Mucosa of rectum (tissue), 2 donors: Measurements from ENCODE around the gene MTM1.

Source experiments
- H3K27ac ChIP-seq, 2 donors: one replicate each; pipeline ENCODE4 v1.7.0; 2013; ENCODE audit warnings: inconsistent platforms in 2 of 2, low read depth in 2 of 2, low read length in 2 of 2
- H3K27me3 ChIP-seq, 2 donors: one replicate each; pipeline ENCODE4 v1.7.0; 2013; ENCODE audit warnings: low read length in 2 of 2; ENCODE audit not compliant: control insufficient read depth in 2 of 2, insufficient read depth in 2 of 2
- H3K36me3 ChIP-seq, 2 donors: one replicate each; pipeline ENCODE4 v1.7.0; 2013; ENCODE audit warnings: low read length in 2 of 2; ENCODE audit not compliant: control insufficient read depth in 2 of 2, insufficient read depth in 2 of 2
- H3K4me1 ChIP-seq, 2 donors: one replicate each; pipeline ENCODE4 v1.7.0; 2013; ENCODE audit warnings: low read length in 2 of 2, mild to moderate bottlenecking in 1 of 2; ENCODE audit not compliant: control insufficient read depth in 2 of 2, insufficient read depth in 2 of 2
- H3K4me3 ChIP-seq, 2 donors: one replicate each; pipeline ENCODE4 v1.7.0; 2013; ENCODE audit warnings: low read length in 2 of 2
- H3K9ac ChIP-seq, 2 donors: one replicate each; pipeline ENCODE4 v1.7.0; 2013; ENCODE audit warnings: low read length in 2 of 2, low read depth in 1 of 2, mild to moderate bottlenecking in 1 of 2
- H3K9me3 ChIP-seq, 2 donors: one replicate each; pipeline ENCODE4 v1.7.0; 2013; ENCODE audit warnings: low read length in 2 of 2; ENCODE audit not compliant: control insufficient read depth in 2 of 2
- donor health status: healthy.
- donor health status: Normal muscosa, but diverticular disease.

Gene MTM1

DNA sequence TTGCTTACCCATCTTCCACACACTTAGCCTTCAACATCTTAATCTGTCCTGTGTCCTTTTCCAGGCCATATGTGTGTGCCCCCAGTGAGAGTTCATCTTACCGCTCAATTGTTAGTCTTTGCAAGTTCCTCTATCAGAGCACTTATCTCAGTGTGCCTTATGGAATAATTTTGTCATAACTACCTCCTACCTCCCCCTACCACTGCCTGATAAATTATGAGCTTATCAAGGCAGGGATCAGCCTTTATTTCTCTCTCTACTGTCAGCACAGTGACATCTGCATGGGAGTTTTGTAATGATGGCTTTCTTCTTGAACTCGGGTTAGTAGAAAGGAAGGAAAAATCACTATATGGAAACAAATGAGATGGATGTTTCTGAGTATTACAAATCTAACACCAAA, 53.2 kb downstream of the MTM1 start:
- Histone ChIP-seq H3K9me3 (no peaks in the 10 kb centered on the region), H3K9ac (no peak overlapping the region), H3K36me3 (peaks cover 22 to 34% of the 10 kb centered on the region in 2 donors), H3K4me1 (no peaks in the 10 kb centered on the region), H3K27ac (no peak overlapping the region), H3K27me3 (peaks cover 0 to 4% of the 10 kb centered on the region in 2 donors), H3K4me3 (no peak overlapping the region)

DNA sequence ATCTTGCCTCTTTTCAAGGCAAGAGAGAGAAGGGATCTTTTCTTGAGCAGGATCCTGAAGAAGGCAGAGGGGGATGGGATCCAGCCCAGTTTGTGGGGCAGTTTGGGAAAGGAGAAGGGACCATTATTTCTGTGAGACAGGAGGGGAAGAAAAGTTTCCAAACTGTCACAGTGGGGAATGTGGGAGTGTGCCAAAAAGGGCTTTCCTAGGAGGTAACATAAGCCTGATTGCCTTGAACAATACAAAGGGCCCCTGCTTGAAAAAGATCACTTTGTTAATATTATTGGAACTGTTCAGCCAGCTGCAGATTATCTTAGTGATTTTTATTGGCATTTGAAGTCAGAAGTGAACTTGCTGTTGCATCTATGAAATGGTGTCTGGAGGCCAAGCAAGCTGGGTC, 55.2 kb downstream of the MTM1 start:
- Histone ChIP-seq H3K36me3 (peaks cover 23 to 32% of the 10 kb centered on the region in 2 donors), H3K27me3 (peaks cover 0 to 4% of the 10 kb centered on the region in 2 donors), H3K4me1 (peaks cover 0 to 3% of the 10 kb centered on the region in 2 donors), H3K4me3 (no peak overlapping the region), H3K27ac (no peak overlapping the region), H3K9ac (no peak overlapping the region), H3K9me3 (no peaks in the 10 kb centered on the region)

DNA sequence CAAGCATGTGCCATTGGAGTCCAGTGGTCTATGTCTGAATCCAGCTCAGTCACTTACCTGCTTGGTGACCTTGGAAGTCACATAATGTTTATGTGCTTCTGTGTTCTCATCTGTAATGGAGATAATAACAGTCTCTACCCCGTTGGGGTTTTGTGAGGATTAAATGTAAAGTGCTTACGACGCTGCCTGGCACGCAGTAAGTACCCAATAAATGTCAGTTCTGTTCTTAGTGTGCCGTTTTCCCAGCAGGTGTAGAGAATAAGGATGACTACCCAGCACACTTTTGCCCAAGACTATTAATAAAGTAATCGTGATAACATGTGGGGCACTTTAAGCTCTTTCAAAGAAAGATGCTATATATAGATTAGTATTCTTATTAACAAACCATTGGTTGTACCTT, 56.7 kb downstream of the MTM1 start:
- peaks cover 23 to 29% of the 10 kb centered on the region in 2 donors for H3K36me3 ChIP-seq
- H3K27ac ChIP-seq, result no peak overlapping the region
- no peaks in the 10 kb centered on the region for H3K9me3 ChIP-seq
- peaks cover 0 to 4% of the 10 kb centered on the region in 2 donors for H3K27me3 ChIP-seq
- peaks cover 0 to 3% of the 10 kb centered on the region in 2 donors for H3K4me1 ChIP-seq
- H3K4me3 ChIP-seq, result no peak overlapping the region
- no peak overlapping the region for H3K9ac ChIP-seq

DNA sequence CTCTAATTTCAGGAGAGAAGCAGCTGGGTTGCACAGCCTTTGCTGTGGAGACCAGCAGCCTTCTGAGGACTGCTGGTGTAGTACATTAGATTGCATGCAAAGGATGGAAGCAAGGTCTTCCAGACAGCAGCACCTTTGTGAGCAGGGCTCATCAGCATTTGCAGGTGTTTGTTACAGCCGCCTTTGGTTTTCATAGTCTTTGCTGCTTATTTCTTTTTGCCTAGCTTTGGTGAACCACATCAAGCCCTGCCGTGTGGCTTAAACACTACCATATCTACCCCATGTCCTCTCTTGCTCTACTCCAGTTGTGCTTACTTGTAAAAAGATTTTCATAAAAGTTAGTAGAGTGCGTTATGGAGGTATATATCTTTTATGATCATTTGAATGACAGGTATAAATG, 57.5 kb downstream of the MTM1 start:
- Histone ChIP-seq H3K36me3 (peaks cover 27 to 29% of the 10 kb centered on the region in 2 donors), H3K4me3 (no peak overlapping the region), H3K4me1 (peaks cover 0 to 3% of the 10 kb centered on the region in 2 donors), H3K27ac (no peak overlapping the region), H3K9ac (no peak overlapping the region), H3K9me3 (no peaks in the 10 kb centered on the region), H3K27me3 (peaks cover 0 to 4% of the 10 kb centered on the region in 2 donors)

GRCh38 chrX:150627957-150628356, 59.5 kb downstream of the MTM1 start:
- Histone ChIP-seq H3K36me3 (peaks cover 20 to 28% of the 10 kb centered on the region in 2 donors), H3K27me3 (no peaks in the 10 kb centered on the region), H3K9ac (no peak overlapping the region), H3K4me3 (no peak overlapping the region), H3K4me1 (peaks cover 0 to 3% of the 10 kb centered on the region in 2 donors), H3K27ac (no peak overlapping the region), H3K9me3 (no peaks in the 10 kb centered on the region)

DNA sequence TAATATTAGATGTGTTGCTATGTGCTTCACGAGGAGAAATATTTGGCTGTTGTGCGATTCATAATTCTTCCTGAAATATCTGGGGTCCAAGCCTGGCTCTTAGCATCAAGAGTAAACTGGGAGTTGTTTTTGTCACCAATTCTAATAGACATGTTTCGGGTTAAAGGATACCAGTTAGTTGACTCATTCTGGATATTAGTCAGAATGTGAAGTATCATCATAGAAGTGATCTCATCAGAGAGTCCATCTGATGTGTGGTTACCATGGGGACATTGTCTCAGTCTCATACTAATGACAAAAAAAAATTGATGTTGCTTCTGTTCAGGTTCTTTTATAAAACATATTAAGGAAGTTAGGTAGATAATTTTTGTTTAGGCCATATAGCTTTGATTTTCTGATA, 67.5 kb downstream of the MTM1 start:
- Histone ChIP-seq H3K4me3 (no peak overlapping the region), H3K27ac (no peak overlapping the region), H3K9ac (no peak overlapping the region), H3K4me1 (no peaks in the 10 kb centered on the region), H3K27me3 (no peaks in the 10 kb centered on the region), H3K9me3 (no peaks in the 10 kb centered on the region), H3K36me3 (peaks cover 7 to 8% of the 10 kb centered on the region in 2 donors)

- Histone ChIP-seq H3K27me3 (no peaks in the 10 kb centered on the region), H3K4me1 (no peaks in the 10 kb centered on the region), H3K9ac (no peak overlapping the region), H3K27ac (no peak overlapping the region), H3K36me3 (peaks cover 14 to 24% of the 10 kb centered on the region in 2 donors), H3K9me3 (no peaks in the 10 kb centered on the region), H3K4me3 (no peak overlapping the region)
These were observed 74.0 kb downstream of the MTM1 start for GRCh38 chrX:150642423-150642822.

DNA sequence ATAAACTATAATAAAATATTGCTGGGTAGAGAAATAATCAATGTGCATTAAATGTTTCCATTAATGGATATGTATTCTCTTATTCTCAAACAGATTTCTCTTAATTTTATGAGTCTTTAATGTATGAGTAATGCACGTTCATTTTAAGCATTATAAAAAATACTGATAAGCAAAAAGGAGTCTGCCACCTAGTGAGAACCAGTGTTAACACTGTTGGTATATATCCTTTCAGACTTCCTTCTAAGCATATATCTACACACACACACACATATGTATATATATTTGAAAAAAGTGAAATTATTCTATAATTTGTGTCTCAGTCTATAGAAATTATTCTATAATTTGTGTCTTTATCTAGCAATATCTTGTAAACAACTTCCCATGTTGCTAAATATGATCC, 74.8 kb downstream of the MTM1 start:
- H3K9ac ChIP-seq, result no peak overlapping the region
- H3K4me1 ChIP-seq, result no peaks in the 10 kb centered on the region
- H3K4me3 ChIP-seq, result no peak overlapping the region
- peaks cover 18 to 24% of the 10 kb centered on the region in 2 donors for H3K36me3 ChIP-seq
- H3K27me3 ChIP-seq, result no peaks in the 10 kb centered on the region
- no peak overlapping the region for H3K27ac ChIP-seq
- no peaks in the 10 kb centered on the region for H3K9me3 ChIP-seq

DNA sequence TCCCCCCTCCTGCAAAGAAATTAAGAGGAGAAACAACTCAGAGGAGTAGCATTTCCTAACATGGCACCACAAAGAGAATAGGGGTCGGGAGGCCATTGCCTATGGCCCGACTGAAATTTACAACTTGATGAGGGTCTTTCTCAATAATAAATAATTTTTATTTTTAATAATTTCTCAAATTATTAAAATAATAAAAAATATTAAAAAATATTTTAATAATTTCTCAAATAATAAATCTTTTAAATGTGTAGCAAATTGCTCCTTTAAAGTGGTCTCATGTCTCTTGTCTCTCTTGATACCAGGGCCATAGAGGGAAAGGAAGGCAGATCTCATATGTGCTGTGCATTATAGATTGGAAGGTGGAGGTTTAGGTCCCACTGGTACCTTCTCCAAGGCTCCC, 75.5 kb downstream of the MTM1 start:
- Histone ChIP-seq H3K36me3 (peaks cover 18 to 24% of the 10 kb centered on the region in 2 donors), H3K27ac (no peak overlapping the region), H3K9me3 (no peaks in the 10 kb centered on the region), H3K27me3 (peaks cover 0 to 3% of the 10 kb centered on the region in 2 donors), H3K4me3 (no peak overlapping the region), H3K4me1 (no peaks in the 10 kb centered on the region), H3K9ac (no peak overlapping the region)

DNA sequence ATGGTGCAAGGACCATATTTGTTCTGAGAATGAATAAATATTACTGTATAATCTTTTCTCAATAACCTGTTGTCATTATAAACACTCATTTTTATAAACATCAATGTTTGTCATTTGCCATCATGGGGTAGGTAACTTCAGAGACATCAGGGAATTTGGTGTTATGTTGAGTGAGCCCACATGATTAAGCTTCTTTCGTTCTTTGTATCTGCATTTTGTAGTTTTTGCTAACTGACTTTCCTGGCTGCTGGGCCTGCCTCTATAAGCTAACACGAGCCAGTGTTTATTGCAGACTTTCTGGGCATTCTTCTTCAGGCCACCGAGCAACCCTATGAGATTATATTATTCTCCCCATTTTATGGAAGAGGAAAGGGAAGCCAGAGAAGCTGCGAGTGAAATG, 76.0 kb downstream of the MTM1 start:
- Histone ChIP-seq H3K36me3 (peaks cover 18 to 24% of the 10 kb centered on the region in 2 donors), H3K27me3 (peaks cover 0 to 3% of the 10 kb centered on the region in 2 donors), H3K4me3 (no peak overlapping the region), H3K9ac (no peak overlapping the region), H3K27ac (no peak overlapping the region), H3K4me1 (no peaks in the 10 kb centered on the region), H3K9me3 (no peaks in the 10 kb centered on the region)

GRCh38 chrX:150647331-150647730, 78.9 kb downstream of the MTM1 start:
- Histone ChIP-seq H3K27me3 (peaks cover 0 to 3% of the 10 kb centered on the region in 2 donors), H3K36me3 (peaks cover 10 to 17% of the 10 kb centered on the region in 2 donors), H3K9me3 (no peaks in the 10 kb centered on the region), H3K4me3 (no peak overlapping the region), H3K4me1 (no peaks in the 10 kb centered on the region), H3K9ac (no peak overlapping the region), H3K27ac (no peak overlapping the region)
